HFFc6 (cell line): Measurements from ENCODE around the gene PTPRN2. TPM values are rescaled to one million over a fixed set of nuclear protein-coding genes. Genes with fewer than 3 reads are reported as not detected.

Experiments
- DNase-seq: peaks from one replicate; pipeline ENCODE4 v3.0.0-alpha.2; 2018
- H3K27ac Mint-ChIP-seq: 2 replicates; pipeline ENCODE4 v1.8.0; 2020; ENCODE audit warnings: mild to moderate bottlenecking, mixed read lengths
- H3K27me3 Mint-ChIP-seq: 2 replicates; pipeline ENCODE4 v1.8.0; 2021; ENCODE audit warnings: mild to moderate bottlenecking, moderate library complexity, mixed read lengths; ENCODE audit not compliant: insufficient read depth
- H3K36me3 Mint-ChIP-seq: 2 replicates; pipeline ENCODE4 v1.8.0; 2021; ENCODE audit warnings: low read depth, mixed read lengths
- H3K4me1 Mint-ChIP-seq: 2 replicates; pipeline ENCODE4 v1.8.0; 2020; ENCODE audit warnings: low read depth, mixed read lengths
- H3K4me3 Mint-ChIP-seq: 2 replicates; pipeline ENCODE4 v1.8.0; 2020; ENCODE audit warnings: mild to moderate bottlenecking, moderate library complexity, mixed read lengths
- H3K9me3 Mint-ChIP-seq: 2 replicates; pipeline ENCODE4 v1.8.0; 2020; ENCODE audit warnings: mild to moderate bottlenecking, mixed read lengths
- total RNA-seq, 6 experiments: library from RNA; stranded (reverse); fragmentation: NEBNext Ultra II Directional; extraction: Animal tissue kit (Norgen Biotek cat#: 25700); gene quantifications; 2 replicates in 1 of 6; 3 replicates in 5 of 6; pipeline ENCODE4 v1.2.3, GENCODE V29; 2021
- TF ChIP-seq, protein P1 (sequence below): fragments of 200-600 bp; sonication (generic); IDR thresholded peaks from 2 replicates; pipeline ENCODE4 v1.5.0; 2021; ENCODE audit warnings: antibody characterized with exemption, mild to moderate bottlenecking

Gene PTPRN2
- total RNA-seq, 6 experiments from 2014 or later, result 0.05 to 0.27 (median 0.23) TPM

DNA sequence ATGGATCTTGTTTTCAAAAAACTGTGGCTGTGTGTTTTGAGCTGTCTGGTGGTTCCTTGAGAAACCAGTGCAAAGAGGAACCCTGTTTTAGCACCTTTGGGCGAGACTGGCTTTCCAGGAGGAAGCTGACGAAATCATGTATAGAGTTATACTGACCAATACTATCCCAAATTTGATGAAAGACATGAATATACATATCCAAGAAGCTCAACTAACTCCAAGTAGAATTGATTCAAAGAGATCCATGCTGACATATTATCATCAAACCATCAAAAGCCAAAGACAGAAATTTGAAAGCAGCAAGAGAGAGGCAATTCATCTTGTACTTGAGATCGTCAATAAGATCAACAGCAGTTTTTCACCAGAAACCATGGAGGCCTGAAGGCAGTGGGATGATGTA lies 640.1 kb downstream of the PTPRN2 start:
- no peak for DNase-seq
- Mint-ChIP-seq H3K4me1 (no peaks in the 10 kb centered on the region), H3K27ac (no peak overlapping the region), H3K9me3 (peaks cover 86% of the 10 kb centered on the region), H3K4me3 (no peak overlapping the region), H3K27me3 (peaks cover 8% of the 10 kb centered on the region), H3K36me3 (peaks cover 3% of the 10 kb centered on the region; the same call in 1 of the 2 replicates)
- TF ChIP-seq, protein P1, sequence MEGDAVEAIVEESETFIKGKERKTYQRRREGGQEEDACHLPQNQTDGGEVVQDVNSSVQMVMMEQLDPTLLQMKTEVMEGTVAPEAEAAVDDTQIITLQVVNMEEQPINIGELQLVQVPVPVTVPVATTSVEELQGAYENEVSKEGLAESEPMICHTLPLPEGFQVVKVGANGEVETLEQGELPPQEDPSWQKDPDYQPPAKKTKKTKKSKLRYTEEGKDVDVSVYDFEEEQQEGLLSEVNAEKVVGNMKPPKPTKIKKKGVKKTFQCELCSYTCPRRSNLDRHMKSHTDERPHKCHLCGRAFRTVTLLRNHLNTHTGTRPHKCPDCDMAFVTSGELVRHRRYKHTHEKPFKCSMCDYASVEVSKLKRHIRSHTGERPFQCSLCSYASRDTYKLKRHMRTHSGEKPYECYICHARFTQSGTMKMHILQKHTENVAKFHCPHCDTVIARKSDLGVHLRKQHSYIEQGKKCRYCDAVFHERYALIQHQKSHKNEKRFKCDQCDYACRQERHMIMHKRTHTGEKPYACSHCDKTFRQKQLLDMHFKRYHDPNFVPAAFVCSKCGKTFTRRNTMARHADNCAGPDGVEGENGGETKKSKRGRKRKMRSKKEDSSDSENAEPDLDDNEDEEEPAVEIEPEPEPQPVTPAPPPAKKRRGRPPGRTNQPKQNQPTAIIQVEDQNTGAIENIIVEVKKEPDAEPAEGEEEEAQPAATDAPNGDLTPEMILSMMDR, result no peak

DNA sequence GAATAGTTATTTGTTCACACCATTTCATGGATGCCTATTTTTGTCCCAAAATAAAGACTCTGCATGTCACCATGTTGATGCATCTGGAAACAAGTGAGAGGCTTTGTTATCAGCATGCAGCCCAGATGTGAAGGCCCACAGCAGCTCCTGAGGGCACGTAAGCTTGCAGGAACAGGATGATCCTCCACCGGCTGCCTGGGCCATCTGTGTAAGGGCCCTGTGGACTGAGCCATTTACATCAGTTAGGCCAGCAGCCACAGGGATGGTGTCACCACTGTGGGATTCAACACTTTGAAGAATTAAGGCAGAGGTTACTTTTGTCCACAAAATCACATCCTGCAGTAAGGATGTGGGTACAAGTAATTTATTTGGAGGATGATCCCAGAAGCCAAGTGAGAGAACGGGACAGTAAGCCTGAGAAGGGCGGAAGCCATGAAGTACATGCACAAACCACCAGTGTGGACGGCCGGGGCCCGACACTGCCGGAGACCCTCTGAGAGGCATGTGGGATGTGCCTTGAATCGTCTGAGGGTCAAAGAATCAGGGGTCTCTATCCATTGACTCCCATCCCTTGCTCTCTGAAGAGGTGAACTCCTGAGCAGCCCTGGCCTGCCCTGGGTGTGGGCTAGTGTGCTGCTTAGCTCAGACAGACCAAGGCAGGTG lies 641.1 kb downstream of the PTPRN2 start:
- no peak overlapping the region for H3K27ac Mint-ChIP-seq
- H3K4me3 Mint-ChIP-seq, result no peak overlapping the region
- H3K36me3 Mint-ChIP-seq, result peaks cover 6% of the 10 kb centered on the region; the same call in 1 of the 2 replicates
- peaks cover 8% of the 10 kb centered on the region; the same call in 1 of the 2 replicates for H3K27me3 Mint-ChIP-seq
- TF ChIP-seq, protein P1, result no peak
- no peaks in the 10 kb centered on the region for H3K4me1 Mint-ChIP-seq
- no peak for DNase-seq
- peaks cover 85% of the 10 kb centered on the region for H3K9me3 Mint-ChIP-seq

DNA sequence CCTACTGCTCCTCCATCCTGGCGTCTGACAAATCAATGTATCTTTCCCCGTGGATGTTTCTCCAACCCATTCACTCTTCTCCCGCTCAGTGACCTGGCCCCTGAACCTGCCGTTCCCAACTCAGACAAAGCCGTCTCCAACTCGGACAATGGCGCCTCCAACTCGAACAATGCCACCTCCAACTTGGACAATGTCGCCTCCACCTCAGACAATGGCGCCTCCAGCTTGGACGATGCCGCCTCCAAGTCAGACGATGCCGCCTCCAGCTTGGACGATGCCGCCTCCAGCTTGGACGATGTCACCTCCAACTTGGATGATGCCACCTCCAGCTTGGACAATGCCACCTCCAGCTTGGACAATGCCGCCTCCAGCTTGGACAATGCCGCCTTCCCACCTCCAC lies 642.2 kb downstream of the PTPRN2 start:
- Mint-ChIP-seq H3K36me3 (peaks cover 6% of the 10 kb centered on the region; the same call in 1 of the 2 replicates), H3K4me3 (no peak overlapping the region), H3K9me3 (peaks cover 80% of the 10 kb centered on the region), H3K27me3 (peaks cover 8% of the 10 kb centered on the region; the same call in 1 of the 2 replicates), H3K4me1 (no peaks in the 10 kb centered on the region), H3K27ac (no peak overlapping the region)
- DNase-seq, result no peak
- TF ChIP-seq, protein P1, result no peak

DNA sequence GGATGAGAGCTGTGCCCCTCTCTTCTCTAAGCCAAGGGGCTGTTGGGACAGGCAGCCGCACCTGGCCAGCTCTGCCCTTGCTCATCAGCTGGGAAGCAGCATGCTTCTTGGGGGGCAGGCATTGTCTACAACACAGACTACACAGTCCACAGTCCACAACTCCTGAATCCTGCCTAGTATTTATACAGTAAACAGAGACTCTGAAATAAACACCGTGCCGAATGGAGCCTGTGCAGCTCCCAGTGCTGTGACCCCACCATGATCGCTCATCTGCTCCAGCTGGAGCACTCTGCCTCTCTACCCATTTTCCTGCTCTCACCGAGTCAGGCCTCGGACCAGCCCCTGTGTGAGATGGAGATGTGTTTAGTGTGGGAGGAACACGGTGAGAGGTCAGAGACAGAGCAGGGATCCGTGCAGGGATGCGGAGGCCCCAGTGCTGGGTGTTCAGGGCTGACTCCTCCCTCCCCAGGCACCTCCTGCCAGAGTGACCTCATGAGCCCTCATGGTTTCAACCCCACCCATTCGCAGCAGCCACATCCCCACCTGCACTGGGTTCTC lies 642.8 kb downstream of the PTPRN2 start:
- Mint-ChIP-seq H3K9me3 (peaks cover 79% of the 10 kb centered on the region), H3K36me3 (peaks cover 6% of the 10 kb centered on the region; the same call in 1 of the 2 replicates), H3K4me1 (no peaks in the 10 kb centered on the region), H3K27ac (no peak overlapping the region), H3K4me3 (no peak overlapping the region), H3K27me3 (peaks cover 8% of the 10 kb centered on the region; the same call in 1 of the 2 replicates)
- TF ChIP-seq, protein P1, result no peak
- DNase-seq, result no peak

DNA sequence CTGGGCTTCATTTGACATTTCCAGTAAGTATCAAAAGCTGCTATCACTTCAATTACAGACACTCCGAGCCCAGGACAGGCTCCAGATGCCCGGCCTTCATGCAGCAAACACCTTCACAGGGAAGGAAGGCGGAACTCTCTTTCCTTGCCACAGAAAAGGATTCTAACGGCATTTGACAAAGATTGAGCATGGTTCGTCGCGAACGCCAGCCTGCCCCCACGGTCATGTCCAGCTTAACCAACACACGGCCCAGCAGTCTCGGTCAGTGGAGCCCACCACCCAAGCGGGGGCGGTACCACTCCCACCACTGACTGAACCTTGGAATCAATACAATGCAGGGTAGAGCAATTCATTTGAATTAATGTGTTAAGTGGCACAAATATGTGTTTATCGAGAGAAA lies 643.6 kb downstream of the PTPRN2 start:
- Mint-ChIP-seq H3K27me3 (peaks cover 8% of the 10 kb centered on the region; the same call in 1 of the 2 replicates), H3K27ac (no peak overlapping the region), H3K36me3 (peaks cover 6% of the 10 kb centered on the region; the same call in 1 of the 2 replicates), H3K4me3 (no peak overlapping the region), H3K4me1 (no peaks in the 10 kb centered on the region), H3K9me3 (peaks cover 80% of the 10 kb centered on the region)
- TF ChIP-seq, protein P1, result no peak
- DNase-seq, result no peak
